TTC549 (cell line): ENCODE results near the gene HES3.
"Not testable (repeated sequence)": the region's sequence is repeated elsewhere in the genome, so short reads cannot be mapped to it uniquely, and the experiment has no call there.

Experiments
- FAIRE-seq: peaks from 2 replicates; lab custom pipeline; 2012; peaks lifted over from hg19 to GRCh38; lab: Jason Lieb, UNC

The HES3 gene

GRCh38 chr1:6219641-6220040, 24.3 kb upstream of the HES3 start:
- not testable (repeated sequence) for FAIRE-seq

DNA sequence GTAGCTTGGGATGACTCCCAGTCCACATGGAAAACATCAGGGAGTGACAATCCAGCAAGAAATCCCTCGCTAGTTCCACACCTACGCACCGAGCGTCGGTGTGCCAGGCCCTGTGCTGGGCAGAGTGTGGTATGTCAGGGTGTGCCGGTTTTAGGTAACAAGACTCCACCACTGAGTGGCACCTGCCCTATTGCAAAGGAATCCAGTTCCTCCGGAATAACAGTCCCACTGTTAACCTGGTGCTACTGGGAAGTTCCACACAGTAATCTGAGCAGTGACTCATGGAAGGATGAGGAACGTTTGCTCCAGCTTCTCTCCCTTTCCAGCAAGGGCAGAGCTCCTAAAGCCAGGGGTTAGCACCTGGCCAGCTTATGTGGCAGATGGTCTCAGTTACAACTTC, 23.7 kb upstream of the HES3 start:
- FAIRE-seq: no peak

GRCh38 chr1:6221210-6221784, 22.7 kb upstream of the HES3 start:
- FAIRE-seq: no peak

GRCh38 chr1:6222636-6223035, 21.3 kb upstream of the HES3 start:
- FAIRE-seq: no peak

DNA sequence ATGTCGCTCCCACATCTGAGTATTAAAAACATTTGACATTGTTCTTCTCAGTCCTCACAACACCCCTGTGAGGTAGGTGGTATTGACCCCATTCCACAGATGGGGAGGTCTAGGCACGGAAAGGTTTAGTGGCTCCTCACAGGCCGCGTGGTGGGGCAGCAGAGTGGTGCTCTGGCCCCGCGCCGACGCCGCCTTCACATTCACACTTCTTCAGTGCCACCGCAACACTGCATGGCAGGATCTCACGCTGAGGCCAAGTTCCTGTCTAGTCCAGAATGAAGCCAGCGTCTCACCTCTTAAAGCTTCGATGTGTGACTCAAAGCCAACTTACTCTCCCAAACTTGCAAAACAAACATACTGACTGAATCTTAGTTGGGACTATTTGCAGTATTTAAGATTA, 20.4 kb upstream of the HES3 start:
- no peak for FAIRE-seq

GRCh38 chr1:6224718-6225117, 19.3 kb upstream of the HES3 start:
- no peak for FAIRE-seq

DNA sequence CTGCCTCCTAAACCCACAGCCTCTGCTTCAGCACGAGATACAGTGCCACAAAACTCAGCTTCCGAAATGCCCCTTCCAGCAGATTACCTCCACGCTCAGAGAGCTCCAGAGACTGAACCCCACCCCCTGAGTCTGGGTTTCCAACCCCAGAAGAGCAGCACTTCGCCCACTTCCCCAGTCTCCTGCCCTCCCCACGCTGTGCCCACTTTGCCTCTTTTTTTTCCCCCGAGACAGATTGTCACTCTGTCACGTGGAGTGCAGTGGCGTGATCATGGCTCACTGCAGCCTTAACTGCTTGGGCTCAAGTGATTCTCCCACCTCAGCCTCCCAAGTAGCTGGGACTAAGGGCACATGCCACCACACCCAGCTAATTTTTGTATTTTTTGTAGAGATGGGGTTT, 18.3 kb upstream of the HES3 start:
- FAIRE-seq: no peak

DNA sequence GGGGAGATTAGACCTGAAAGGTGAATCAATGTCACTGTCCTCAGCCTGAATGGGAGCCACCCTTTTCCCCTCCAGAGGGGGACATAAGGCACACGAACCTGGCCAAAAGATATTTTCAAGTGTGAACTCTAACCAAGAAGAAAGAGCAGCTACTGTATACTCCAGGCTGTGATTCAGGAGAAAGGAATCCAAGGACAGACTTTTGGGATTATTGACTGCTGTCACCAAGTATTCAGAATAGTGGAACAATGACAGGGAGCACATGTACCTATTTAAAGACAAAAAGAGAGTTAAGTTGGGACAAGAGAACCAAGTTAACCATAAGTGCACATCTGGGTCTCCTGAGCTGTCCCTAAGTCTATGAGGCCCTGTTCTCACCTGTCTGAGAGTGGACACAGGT, 10.6 kb upstream of the HES3 start:
- no peak for FAIRE-seq

DNA sequence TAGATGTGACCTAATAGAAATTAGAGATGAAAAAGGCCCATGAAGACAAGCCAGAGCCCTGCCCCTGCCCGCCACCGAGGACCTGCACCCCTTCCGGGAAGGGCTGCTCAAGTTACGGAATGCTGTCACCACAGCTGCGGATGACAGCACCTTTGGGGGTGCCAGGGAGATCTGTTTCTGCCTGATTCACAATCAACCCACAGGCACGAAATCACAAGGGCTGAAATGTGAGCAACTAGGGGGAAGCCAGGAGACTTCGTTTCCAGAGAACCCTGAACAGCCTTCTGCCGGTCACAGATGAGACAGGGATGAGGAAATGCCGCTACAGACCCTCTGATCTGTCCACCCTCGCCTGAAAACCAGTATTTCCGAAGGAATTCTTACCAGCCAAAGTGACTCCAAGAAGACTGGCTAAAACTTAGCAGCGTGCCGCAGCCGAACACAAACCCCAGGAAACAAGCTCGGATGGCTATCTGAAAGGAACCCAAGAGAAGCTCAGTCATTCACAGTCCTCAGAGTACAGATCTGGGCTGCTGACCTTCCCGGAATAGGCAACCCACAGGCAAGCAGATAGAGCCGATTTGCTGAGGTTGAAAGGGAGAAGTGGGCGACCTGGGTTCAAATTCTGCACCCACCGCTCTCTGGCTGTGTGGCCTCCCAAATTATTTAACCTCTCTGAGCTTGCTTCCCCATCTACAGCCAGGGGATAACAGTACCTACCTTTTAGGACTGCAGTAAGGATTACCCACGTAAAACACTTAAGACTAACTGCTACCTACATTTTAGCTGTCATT, 9.3 kb upstream of the HES3 start:
- no peak for FAIRE-seq

GRCh38 chr1:6235296-6235677, 8.7 kb upstream of the HES3 start:
- no peak for FAIRE-seq

DNA sequence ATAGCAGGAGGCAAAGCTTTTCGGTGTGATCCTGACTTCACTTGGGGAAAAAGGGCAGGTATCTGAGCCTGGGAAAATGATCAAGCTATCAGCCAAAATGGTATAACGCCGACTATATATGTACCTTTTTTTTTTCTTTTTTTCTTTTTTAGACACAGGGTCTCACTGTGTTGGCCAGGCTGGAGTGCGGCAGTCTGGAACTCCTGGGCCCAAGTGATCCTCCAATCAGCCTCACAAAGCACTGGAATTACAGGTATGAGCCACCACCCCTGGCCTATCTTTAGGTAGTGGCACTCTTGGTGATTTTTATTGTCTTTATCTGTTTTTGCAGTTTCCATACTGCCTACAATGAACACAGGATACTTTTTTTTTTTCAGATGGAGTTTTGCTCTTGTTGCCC, 6.9 kb upstream of the HES3 start:
- no peak for FAIRE-seq

GRCh38 chr1:6239213-6239752, 4.7 kb upstream of the HES3 start:
- no peak for FAIRE-seq

DNA sequence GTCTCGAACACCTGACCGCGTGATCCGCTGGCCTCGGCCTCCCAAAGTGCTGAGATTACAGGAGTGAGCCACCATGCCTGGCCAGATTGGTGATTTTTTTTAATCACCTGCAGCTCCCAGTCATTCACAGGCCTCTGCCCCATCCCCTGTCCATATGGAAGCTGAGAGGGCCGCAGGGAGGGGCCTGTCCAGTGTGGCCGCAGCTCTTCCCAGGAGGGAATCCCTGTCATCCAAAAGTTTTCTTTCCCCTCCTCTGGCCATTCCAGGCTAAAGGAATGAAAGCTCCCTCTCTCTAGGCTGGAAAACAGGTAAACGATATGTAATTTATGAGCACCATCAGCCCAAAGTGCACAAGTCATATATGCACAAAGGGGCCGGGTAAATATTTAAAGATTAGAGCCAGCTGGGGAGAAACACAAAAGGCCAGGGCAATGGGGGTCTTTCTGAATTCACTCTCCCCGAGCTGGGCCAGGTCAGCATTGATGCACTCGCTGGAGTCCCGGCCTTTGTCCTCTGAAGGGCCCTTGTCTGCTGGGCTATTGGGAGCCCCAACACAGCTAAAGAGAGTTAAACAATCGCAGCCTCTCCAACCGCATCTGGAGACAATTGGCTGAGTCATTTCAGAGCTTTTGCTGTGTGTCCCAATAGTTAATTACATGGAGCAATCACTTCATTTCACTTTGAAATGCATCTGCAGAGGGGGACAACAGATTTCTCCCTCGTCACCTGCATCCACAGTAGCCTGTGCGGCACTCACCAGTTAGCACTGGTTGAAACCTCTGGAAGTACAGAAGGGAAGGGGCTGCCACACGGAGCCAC, 3.8 kb upstream of the HES3 start:
- FAIRE-seq: no peak

DNA sequence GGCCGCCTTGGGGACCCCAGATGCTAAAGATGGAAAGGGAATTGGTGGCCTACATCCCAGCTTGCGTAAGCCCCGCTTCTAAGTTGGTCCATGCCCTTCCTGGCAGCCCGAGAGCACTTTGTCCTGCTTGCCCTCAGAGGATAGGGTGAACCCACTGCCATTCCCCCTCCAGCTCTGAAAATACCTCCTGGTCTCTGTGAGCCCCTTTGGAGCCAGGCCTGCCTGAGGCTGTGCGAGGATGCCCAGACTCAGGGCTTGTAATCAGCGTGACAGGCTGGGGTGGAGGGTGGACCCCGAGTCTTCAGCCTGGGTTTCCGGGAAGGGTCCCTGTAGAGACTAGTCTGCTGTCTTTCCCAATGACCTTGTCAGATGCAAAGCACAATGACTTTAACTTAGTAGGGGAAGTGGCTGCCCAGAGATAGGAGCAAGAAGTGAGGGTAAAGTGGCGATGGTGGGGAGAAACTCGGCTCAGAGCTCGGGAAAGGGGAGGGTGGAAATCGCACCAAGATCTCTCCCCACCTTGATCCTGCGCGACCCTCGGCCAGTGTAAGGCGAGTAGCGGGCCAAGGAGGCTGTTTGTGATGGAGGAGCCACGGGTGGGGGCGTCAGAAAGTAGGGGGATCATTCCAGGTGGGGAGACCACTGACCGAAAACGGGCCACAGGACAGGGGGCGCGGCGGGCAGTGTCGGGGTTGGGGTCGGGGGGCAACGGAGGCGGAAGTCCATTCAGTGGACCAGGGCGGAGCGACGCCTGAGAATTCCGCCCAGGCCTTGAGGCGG, 2.7 kb upstream of the HES3 start:
- no peak for FAIRE-seq

GRCh38 chr1:6241887-6242740, 1.9 kb upstream of the HES3 start:
- no peak for FAIRE-seq

GRCh38 chr1:6243053-6243834, 735 bp upstream of the HES3 start:
- FAIRE-seq: no peak

DNA sequence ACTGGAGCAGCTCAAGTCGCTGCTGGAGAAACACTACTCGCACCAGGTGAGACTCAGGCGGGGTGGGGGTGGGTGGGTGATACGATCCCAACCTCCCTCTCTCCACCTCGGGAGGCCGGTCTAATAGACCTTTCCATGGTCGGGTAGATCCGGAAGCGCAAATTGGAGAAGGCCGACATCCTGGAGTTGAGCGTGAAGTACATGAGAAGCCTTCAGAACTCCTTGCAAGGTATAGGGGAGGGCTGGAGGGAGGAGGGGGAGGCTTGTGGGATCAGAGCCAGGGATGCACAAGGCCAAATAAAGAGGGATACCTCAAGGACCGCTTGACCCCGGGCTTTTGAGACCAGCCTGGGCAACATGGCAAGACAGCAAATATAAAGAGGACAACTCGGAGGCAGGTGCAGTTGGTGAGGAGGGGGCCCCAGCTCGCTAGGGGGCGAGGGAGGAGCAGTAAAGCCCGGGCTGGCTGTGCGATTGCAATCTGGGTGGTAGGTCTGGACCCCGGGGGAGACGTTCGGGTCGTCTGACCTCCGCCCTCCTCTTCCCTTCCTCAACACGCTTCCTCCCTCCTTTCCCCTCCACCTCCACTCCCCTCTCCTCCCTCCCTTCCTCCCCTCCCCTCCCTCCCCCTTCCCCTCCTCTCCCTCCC, 546 bp downstream of the HES3 start:
- FAIRE-seq: no peak

- no peak for FAIRE-seq
These were observed 1.3 kb downstream of the HES3 start for GRCh38 chr1:6245086-6245868.

DNA sequence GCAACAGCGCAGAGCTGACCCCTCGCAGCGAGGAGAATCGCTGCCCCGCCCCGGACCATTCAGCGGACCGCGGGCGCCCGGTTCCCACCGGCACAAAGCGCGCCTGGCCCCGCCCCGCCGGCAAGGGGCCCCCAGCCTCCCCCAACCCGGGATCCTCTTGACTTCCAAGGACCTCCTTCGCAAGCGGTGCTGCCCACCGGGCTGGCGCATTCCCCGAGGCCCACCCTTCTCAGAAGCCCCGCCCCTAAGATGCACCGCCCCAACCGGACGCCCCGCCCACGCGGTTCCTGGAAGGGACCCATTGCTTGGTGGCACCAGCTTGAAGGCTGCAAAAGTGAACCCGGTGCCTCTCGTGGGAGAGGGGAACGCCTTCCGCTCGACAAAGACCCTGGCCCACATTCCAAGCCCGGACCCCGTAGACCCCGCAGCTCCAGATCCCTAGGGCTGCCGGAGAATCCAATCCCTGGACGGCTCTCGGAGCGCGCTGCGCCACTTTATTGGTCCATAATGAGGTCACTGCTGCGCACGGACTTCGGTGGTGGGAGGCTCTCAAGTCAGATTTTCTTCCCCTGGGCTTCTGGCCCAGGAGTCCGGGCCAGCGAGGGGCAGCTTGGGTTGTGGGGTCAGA, 2.0 kb downstream of the HES3 start:
- FAIRE-seq: no peak
